H1 (cell line): ENCODE measurements around the gene SOX6. TPM values are rescaled to one million over a fixed set of nuclear protein-coding genes. Genes with fewer than 3 reads are reported as not detected.

Experiments
- CTCF ChIA-PET: fragments of 300-600 bp; sonication (Branson Sonifier 250); formaldehyde crosslinking; loops from one replicate; lab custom pipeline; 2021; ENCODE audit not compliant: partially characterized antibody; lab: Charles Lee
- POLR2A ChIA-PET: fragments of 300-600 bp; sonication (Branson Sonifier 250); formaldehyde crosslinking; loops from one replicate; lab custom pipeline; 2021; ENCODE audit warnings: inconsistent platforms; ENCODE audit not compliant: partially characterized antibody; lab: Charles Lee
- DNase-seq, 2 experiments: peaks; one replicate each; pipeline versions ENCODE4 v3.0.0 to v3.0.0-alpha.2; 2010 to 2022; ENCODE audit warnings: low spot score in 2 of 2, low read depth in 1 of 2, mixed read lengths in 1 of 2
- FAIRE-seq: peaks from 2 replicates; lab custom pipeline; 2011; peaks lifted over from hg19 to GRCh38; lab: Jason Lieb, UNC
- H2AFZ ChIP-seq: 2 replicates; pipeline ENCODE4 v1.8.1; 2012; ENCODE audit warnings: low read length, inconsistent platforms
- H2AK5ac ChIP-seq: 2 replicates; pipeline ENCODE4 v1.6.1; 2013; ENCODE audit warnings: low read depth, low read length
- H2BK120ac ChIP-seq: replicated peaks from 2 replicates; pipeline ENCODE3; 2013; ENCODE audit warnings: low read depth, low read length, inconsistent platforms
- H2BK12ac ChIP-seq: 2 replicates; pipeline ENCODE4 v1.6.1; 2013; ENCODE audit warnings: low read depth, low read length
- H2BK15ac ChIP-seq: 2 replicates; pipeline ENCODE4 v1.6.1; 2013; ENCODE audit warnings: low read length
- H2BK20ac ChIP-seq: 2 replicates; pipeline ENCODE4 v1.6.1; 2013; ENCODE audit warnings: low read length
- H2BK5ac ChIP-seq: 2 replicates; pipeline ENCODE4 v1.6.1; 2013; ENCODE audit warnings: low read depth, low read length
- H3K14ac ChIP-seq: 2 replicates; pipeline ENCODE4 v1.6.1; 2013; ENCODE audit warnings: inconsistent platforms; ENCODE audit not compliant: insufficient read length
- H3K18ac ChIP-seq: 2 replicates; pipeline ENCODE4 v1.6.1; 2013; ENCODE audit warnings: low read length; ENCODE audit errors: extremely low read depth
- H3K23ac ChIP-seq: 2 replicates; pipeline ENCODE4 v1.6.1; 2013; ENCODE audit warnings: inconsistent platforms; ENCODE audit not compliant: insufficient read length
- H3K23me2 ChIP-seq: 2 replicates; pipeline ENCODE4 v1.6.1; 2013; ENCODE audit warnings: low read depth, low read length
- H3K27ac ChIP-seq: 2 replicates; pipeline ENCODE4 v1.6.1; 2011; ENCODE audit warnings: low read depth, low read length, inconsistent platforms
- H3K27me3 ChIP-seq, 4 experiments: replicated peaks in 1 of 4; 1 replicate in 1 of 4; 2 replicates in 3 of 4; pipeline versions ENCODE4 v1.6.1 to v1.8.1; 2011 to 2013; ENCODE audit warnings: low read length in 3 of 4, mild to moderate bottlenecking in 3 of 4, inconsistent platforms in 2 of 4, mixed read lengths in 2 of 4, moderate library complexity in 1 of 4; ENCODE audit not compliant: control insufficient read depth in 3 of 4, insufficient read depth in 3 of 4; ENCODE audit errors: extremely low read depth in 1 of 4
- H3K36me3 ChIP-seq, 4 experiments: 2 replicates each; pipeline versions ENCODE4 v1.6.1 to v1.8.1; 2011 to 2013; ENCODE audit warnings: mild to moderate bottlenecking in 4 of 4, low read length in 3 of 4, moderate library complexity in 2 of 4, control low read depth in 1 of 4, inconsistent platforms in 1 of 4; ENCODE audit not compliant: insufficient read depth in 4 of 4, control insufficient read depth in 2 of 4
- H3K4ac ChIP-seq: replicated peaks from 2 replicates; pipeline ENCODE3; 2013; ENCODE audit warnings: low read length, low read depth, mixed read lengths, inconsistent platforms; ENCODE audit not compliant: insufficient read length
- H3K4me1 ChIP-seq, 4 experiments: replicated peaks in 1 of 4; 1 replicate in 1 of 4; 2 replicates in 3 of 4; pipeline versions ENCODE4 v1.6.1 to v1.8.1; 2011 to 2013; ENCODE audit warnings: low read length in 3 of 4, inconsistent platforms in 2 of 4, mixed read lengths in 1 of 4; ENCODE audit not compliant: insufficient read depth in 4 of 4, control insufficient read depth in 3 of 4
- H3K4me2 ChIP-seq, 2 experiments: 2 replicates each; pipeline versions ENCODE4 v1.6.1 to v1.8.1; 2011 to 2013; ENCODE audit warnings: low read depth in 2 of 2, low read length in 2 of 2, control low read depth in 1 of 2, inconsistent platforms in 1 of 2, mild to moderate bottlenecking in 1 of 2; ENCODE audit not compliant: insufficient read depth in 1 of 2
- H3K4me3 ChIP-seq, 4 experiments: fragments of 200-600, 300-600 bp in 1 of 4; sonication (generic), shearing (Covaris generic), sonication (Bioruptor Twin) in 1 of 4; 2 replicates each; pipeline versions ENCODE4 v1.5.1 to v1.8.1; 2011 to 2016; ENCODE audit warnings: low read length in 4 of 4, low read depth in 3 of 4, control low read depth in 2 of 4, inconsistent platforms in 2 of 4, mild to moderate bottlenecking in 2 of 4, mixed read lengths in 1 of 4, moderate library complexity in 1 of 4; ENCODE audit not compliant: insufficient read depth in 2 of 4; ENCODE audit errors: extremely low read depth in 1 of 4
- H3K56ac ChIP-seq: replicated peaks from 2 replicates; pipeline ENCODE3; 2013; ENCODE audit warnings: low read depth, mild to moderate bottlenecking, mixed read lengths, low read length, inconsistent platforms; ENCODE audit not compliant: insufficient read length
- H3K79me1 ChIP-seq: 2 replicates; pipeline ENCODE4 v1.6.1; 2013; ENCODE audit warnings: low read depth, low read length, control low read depth
- H3K79me2 ChIP-seq, 2 experiments: 2 replicates each; pipeline versions ENCODE4 v1.6.1 to v1.8.1; 2012 to 2013; ENCODE audit warnings: low read length in 2 of 2, mild to moderate bottlenecking in 2 of 2, inconsistent platforms in 1 of 2; ENCODE audit not compliant: insufficient read depth in 2 of 2, control insufficient read depth in 1 of 2
- H3K9ac ChIP-seq, 4 experiments: replicated peaks in 1 of 4; 1 replicate in 1 of 4; 2 replicates in 3 of 4; pipeline versions ENCODE4 v1.6.1 to v1.8.1; 2011 to 2013; ENCODE audit warnings: low read depth in 3 of 4, low read length in 3 of 4, control low read depth in 2 of 4, mild to moderate bottlenecking in 2 of 4, moderate library complexity in 2 of 4, inconsistent platforms in 1 of 4; ENCODE audit errors: extremely low read depth in 1 of 4
- H3K9me3 ChIP-seq, 2 experiments: 2 replicates each; pipeline versions ENCODE4 v1.6.1 to v1.8.1; 2012 to 2013; ENCODE audit warnings: mild to moderate bottlenecking in 2 of 2, moderate library complexity in 2 of 2, control low read depth in 1 of 2, inconsistent platforms in 1 of 2, low read depth in 1 of 2, low read length in 1 of 2, mixed read lengths in 1 of 2; ENCODE audit not compliant: insufficient read depth in 2 of 2
- H4K20me1 ChIP-seq, 2 experiments: replicated peaks in 1 of 2; 2 replicates each; pipeline versions ENCODE3 to v1.8.1; 2011 to 2013; ENCODE audit warnings: inconsistent platforms in 2 of 2, low read length in 2 of 2, mild to moderate bottlenecking in 1 of 2; ENCODE audit not compliant: insufficient read depth in 2 of 2, control insufficient read depth in 1 of 2
- H4K5ac ChIP-seq: 2 replicates; pipeline ENCODE4 v1.6.1; 2013; ENCODE audit warnings: low read length, low read depth, mixed read lengths, inconsistent platforms; ENCODE audit not compliant: insufficient read length
- H4K8ac ChIP-seq: 2 replicates; pipeline ENCODE4 v1.8.0; 2013; ENCODE audit warnings: mild to moderate bottlenecking, moderate library complexity, low read length, inconsistent platforms; ENCODE audit not compliant: insufficient read depth; ENCODE audit errors: extremely low read depth
- H4K91ac ChIP-seq: replicated peaks from 2 replicates; pipeline ENCODE3; 2013; ENCODE audit warnings: low read length, mixed read lengths, inconsistent platforms; ENCODE audit not compliant: insufficient read length
- KDM4A ChIP-seq: IDR thresholded peaks from one replicate; pipeline ENCODE4 v1.7.1; 2012; ENCODE audit warnings: low read depth, mild to moderate bottlenecking, moderate library complexity, low read length, inconsistent platforms; ENCODE audit not compliant: severe bottlenecking
- WGBS, 2 experiments: shearing (Covaris generic) in 1 of 2; methylation state at CpG; one replicate each; pipeline versions ENCODE4 v1.1.6 to v1.1.7; 2013 to 2015; ENCODE audit warnings: low lambda C conversion rate in 2 of 2, mixed read lengths in 2 of 2, inconsistent platforms in 1 of 2, low coverage in 1 of 2, missing lambda C conversion rate in 1 of 2; ENCODE audit not compliant: insufficient replicate concordance in 2 of 2, insufficient coverage in 1 of 2, insufficient read length in 1 of 2; ENCODE audit errors: extremely low coverage in 1 of 2, missing lambda C conversion rate in 1 of 2; 5-methylcytosine and 5-hydroxymethylcytosine counted together
- polyA plus RNA-seq, 7 experiments: library from polyadenylated mRNA; depleted of rRNA in 3 of 7; stranded (reverse) in 5 of 7; unstranded in 2 of 7; fragments of >200 nt in 5 of 7; fragments of 200-250 nt in 2 of 7; gene quantifications; 1 replicate in 5 of 7; 2 replicates in 1 of 7; 4 replicates in 1 of 7; pipeline versions ENCODE4 v1.2.1 to v1.2.3, GENCODE V29; 2011 to 2013; ENCODE audit warnings: missing spikeins in 2 of 7, mixed read lengths in 2 of 7
- total RNA-seq: library from RNA; stranded (reverse); fragmentation: NEBNext Ultra II Directional; extraction: Animal tissue kit (Norgen Biotek cat#: 25700); gene quantifications from 2 replicates; pipeline ENCODE4 v1.2.1, GENCODE V29; 2021
- TF ChIP-seq, protein P1 (sequence below): IDR thresholded peaks from 2 replicates; pipeline ENCODE4 v1.6.1; 2011; ENCODE audit warnings: low read length, improper control_type of control experiment

Gene SOX6
- total and polyA plus RNA-seq, 2 of the 8 experiments (the other 6 are each of a cell fraction or from before 2014, with no cell fraction given), result 0.09 TPM; not detected in 1

DNA sequence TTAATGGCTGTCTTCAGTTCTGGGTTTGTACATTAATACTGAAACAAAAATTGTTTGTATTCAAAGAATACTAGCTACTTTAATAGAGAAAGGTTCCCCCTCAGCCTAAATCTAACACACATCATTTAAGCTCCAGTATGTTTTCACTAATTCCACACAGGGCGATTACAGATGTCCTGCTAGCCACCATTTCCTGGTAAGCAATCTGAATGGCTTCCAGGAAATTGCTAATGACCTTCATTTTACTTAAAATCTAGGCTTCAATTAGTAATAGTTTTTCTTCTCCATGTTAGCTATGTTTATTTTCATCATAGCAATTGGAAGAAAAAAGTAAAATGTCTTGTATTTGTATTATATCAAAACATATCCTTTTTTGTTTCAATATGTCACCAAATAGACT is 132.8 kb downstream of the SOX6 start:
- Histone ChIP-seq H2BK120ac (no peak overlapping the region), H3K56ac (no peak overlapping the region), H3K23ac (no peak overlapping the region), H3K4me3 (no peak overlapping the region), H2BK20ac (no peak overlapping the region), H4K8ac (no peak overlapping the region), H2AK5ac (no peak overlapping the region), H2BK15ac (no peak overlapping the region), H3K14ac (no peak overlapping the region), H3K27me3 (no peaks in the 10 kb centered on the region), H3K79me1 (no peaks in the 10 kb centered on the region), H4K20me1 (no peaks in the 10 kb centered on the region), H3K9me3 (no peaks in the 10 kb centered on the region), H3K79me2 (no peaks in the 10 kb centered on the region), H3K27ac (no peak overlapping the region), H3K4me2 (no peak overlapping the region), H3K36me3 (no peaks in the 10 kb centered on the region), H3K18ac (no peak overlapping the region), H2BK12ac (no peak overlapping the region), H2BK5ac (no peak overlapping the region), H3K4me1 (no peaks in the 10 kb centered on the region), H4K91ac (no peak overlapping the region), H4K5ac (no peak overlapping the region), H3K23me2 (no peaks in the 10 kb centered on the region), H2AFZ (no peak overlapping the region), H3K4ac (no peak overlapping the region), H3K9ac (no peak overlapping the region)
- POLR2A ChIA-PET, result no interaction called here
- DNase-seq (no peak), FAIRE-seq (no peak)
- no peak for TF ChIP-seq KDM4A
- TF ChIP-seq, protein P1, sequence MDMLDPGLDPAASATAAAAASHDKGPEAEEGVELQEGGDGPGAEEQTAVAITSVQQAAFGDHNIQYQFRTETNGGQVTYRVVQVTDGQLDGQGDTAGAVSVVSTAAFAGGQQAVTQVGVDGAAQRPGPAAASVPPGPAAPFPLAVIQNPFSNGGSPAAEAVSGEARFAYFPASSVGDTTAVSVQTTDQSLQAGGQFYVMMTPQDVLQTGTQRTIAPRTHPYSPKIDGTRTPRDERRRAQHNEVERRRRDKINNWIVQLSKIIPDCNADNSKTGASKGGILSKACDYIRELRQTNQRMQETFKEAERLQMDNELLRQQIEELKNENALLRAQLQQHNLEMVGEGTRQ, result no peak
- CTCF ChIA-PET, result interaction anchor here (0.7 kb wide), 1 partner anchor 10 kb away, joined by 3 read pairs; no protein-coding TSS in a partner anchor
- 75% methylated on average over 1 of the region's 1 CpG; no CpG with 5 or more reads in 1 of the 2 experiments for WGBS, 2 experiments
